ENCODE data around the gene SETD1A. TPM values are rescaled to one million over a fixed set of nuclear protein-coding genes. Genes with fewer than 3 reads are reported as not detected.

The SETD1A gene
- total and polyA plus RNA-seq, 2 of the 8 experiments (the other 6 are each of a cell fraction or from before 2014, with no cell fraction given) = 4.8 to 29.0 TPM

DNA sequence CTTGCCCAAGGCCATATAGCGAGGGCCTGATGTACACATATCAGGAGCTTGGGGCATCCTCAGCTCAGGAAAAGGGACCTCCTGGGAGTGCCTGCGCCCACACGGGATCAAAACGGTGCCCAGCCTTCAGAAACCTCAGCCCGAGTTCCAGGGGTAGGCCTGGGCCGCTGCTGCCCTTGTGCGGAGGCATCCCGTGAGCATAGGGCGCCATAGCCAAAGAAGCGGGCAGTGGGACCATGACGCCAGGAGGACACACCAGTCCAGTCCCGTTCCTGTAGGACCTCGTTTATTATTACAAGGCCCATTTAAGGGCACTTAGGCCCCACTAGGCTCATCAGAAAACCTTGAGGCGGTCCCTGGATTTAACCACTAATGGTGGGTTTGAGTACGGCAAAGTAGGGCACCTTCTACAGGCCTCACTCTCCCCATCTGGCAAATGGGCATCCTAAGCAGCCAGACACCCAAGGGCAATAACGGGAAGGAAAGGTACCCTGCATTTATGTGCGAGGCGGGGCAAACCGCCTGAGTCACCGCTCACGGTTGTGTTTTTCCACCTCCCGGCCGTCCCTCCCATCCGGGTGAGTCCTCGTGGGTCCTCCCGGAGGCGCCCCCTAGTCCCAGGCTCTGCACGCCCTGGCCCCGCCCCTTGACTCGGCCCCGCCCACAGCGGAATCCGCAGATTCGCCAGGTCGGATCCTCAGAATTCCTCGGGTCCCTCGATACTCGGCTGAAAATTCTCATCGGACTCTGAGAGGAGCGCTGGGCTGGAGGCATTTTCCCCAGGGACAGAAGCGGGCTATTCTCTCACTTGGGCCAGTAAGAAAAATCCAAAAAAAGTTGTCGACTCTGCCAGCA lies 726 bp upstream of the SETD1A start:
- peak overlapping the region; percentile 94 for H4K8ac ChIP-seq (ENCODE audit: extremely low read depth, insufficient read depth, low read length)
- CTCF ChIA-PET (ENCODE audit: partially characterized antibody) = interaction anchor here (1.1 to 2.0 kb wide), 2 partner anchors 12 to 22 kb away, joined by 3 to 8 read pairs; no protein-coding TSS in a partner anchor
- H3K4me3 ChIP-seq (ENCODE audit: extremely low read depth in 1 of 4, insufficient read depth in 2 of 4, low read depth in 3 of 4, low read length in 4 of 4) = peak overlapping the region; percentile 60 to 96 (median 90)
- H3K27ac ChIP-seq (ENCODE audit: low read depth, low read length) = peak overlapping the region; percentile 100
- H3K14ac ChIP-seq (ENCODE audit: insufficient read length) = no peak overlapping the region
- H3K4ac ChIP-seq (replicated peaks; ENCODE audit: insufficient read length, low read depth, low read length) = peak overlapping the region; percentile 86
- H3K56ac ChIP-seq (replicated peaks; ENCODE audit: insufficient read length, low read depth, low read length) = peak overlapping the region; percentile 79
- H3K18ac ChIP-seq (ENCODE audit: extremely low read depth, low read length) = peak overlapping the region; percentile 89
- H3K27me3 ChIP-seq (replicated peaks in 1 of 4; ENCODE audit: control insufficient read depth in 3 of 4, extremely low read depth in 1 of 4, insufficient read depth in 3 of 4, low read length in 3 of 4) = no peaks in the 10 kb centered on the region
- no peaks in the 10 kb centered on the region for H3K9me3 ChIP-seq (ENCODE audit: insufficient read depth in 2 of 2, low read depth in 1 of 2, low read length in 1 of 2)
- H4K91ac ChIP-seq (replicated peaks; ENCODE audit: insufficient read length, low read length) = peak overlapping the region; percentile 92
- no peak overlapping the region; the same call in 1 of the 2 replicates for H2AK5ac ChIP-seq (ENCODE audit: low read depth, low read length)
- peak overlapping the region; percentile 76 to 100 (median 94) for H3K9ac ChIP-seq (replicated peaks in 1 of 4; ENCODE audit: extremely low read depth in 1 of 4, low read depth in 3 of 4, low read length in 3 of 4)
- H3K23ac ChIP-seq (ENCODE audit: insufficient read length) = no peak overlapping the region
- POLR2A ChIA-PET (ENCODE audit: partially characterized antibody) = interaction anchor here (0.5 to 2.9 kb wide), 14 partner anchors 8 to 465 kb away, joined by 3 to 25 read pairs (median 4); partner anchors contain the start of genes ORAI3, ZNF646 and ZNF668
- H3K79me2 ChIP-seq (ENCODE audit: control insufficient read depth in 1 of 2, insufficient read depth in 2 of 2, low read length in 2 of 2) = peaks cover 0 to 17% of the 10 kb centered on the region in 2 experiments; a peak in 3 of 4 replicates
- H2AFZ ChIP-seq (ENCODE audit: low read length) = peak overlapping the region; percentile 98
- peaks cover 12 to 18% of the 10 kb centered on the region in 2 experiments for H4K20me1 ChIP-seq (replicated peaks in 1 of 2; ENCODE audit: control insufficient read depth in 1 of 2, insufficient read depth in 2 of 2, low read length in 2 of 2)
- no peaks in the 10 kb centered on the region; the same call in 1 of the 2 replicates for H3K23me2 ChIP-seq (ENCODE audit: low read depth, low read length)
- no peak overlapping the region; the same call in 1 of the 2 replicates for H2BK15ac ChIP-seq (ENCODE audit: low read length)
- H4K5ac ChIP-seq (ENCODE audit: insufficient read length, low read depth, low read length) = peak overlapping the region; percentile 85
- H2BK20ac ChIP-seq (ENCODE audit: low read length) = no peak overlapping the region
- peak overlapping the region; percentile 54 to 73 for H3K4me2 ChIP-seq (ENCODE audit: insufficient read depth in 1 of 2, low read depth in 2 of 2, low read length in 2 of 2)
- peaks cover 20 to 26% (median 25%) of the 10 kb centered on the region in 4 experiments for H3K36me3 ChIP-seq (ENCODE audit: control insufficient read depth in 2 of 4, insufficient read depth in 4 of 4, low read length in 3 of 4)
- WGBS, 2 experiments (ENCODE audit: extremely low coverage in 1 of 2, insufficient coverage in 1 of 2, insufficient read length in 1 of 2, insufficient replicate concordance in 2 of 2, low coverage in 1 of 2, low lambda C conversion rate in 2 of 2, missing lambda C conversion rate in 1 of 2) = 46% methylated on average over 29 of the region's 42 CpGs; no CpG with 5 or more reads in 1 of the 2 experiments
- H3K4me1 ChIP-seq (replicated peaks in 1 of 4; ENCODE audit: control insufficient read depth in 3 of 4, insufficient read depth in 4 of 4, low read length in 3 of 4) = peaks cover 0 to 9% (median 2%) of the 10 kb centered on the region in 4 experiments; a peak in 3 of 7 replicates
- peak in 1 of 2 experiments; percentile 93 for DNase-seq (ENCODE audit: low read depth in 1 of 2, low spot score in 2 of 2)
- FAIRE-seq = no peak
- peak overlapping the region; percentile 71; the same call in 1 of the 2 replicates for H2BK12ac ChIP-seq (ENCODE audit: low read depth, low read length)
- H2BK5ac ChIP-seq (ENCODE audit: low read depth, low read length) = peak overlapping the region; percentile 96
- H3K79me1 ChIP-seq (ENCODE audit: low read depth, low read length) = peaks cover 9% of the 10 kb centered on the region
- H2BK120ac ChIP-seq (replicated peaks; ENCODE audit: low read depth, low read length) = no peak overlapping the region
- peak; percentile 49; the same call in 1 of the 2 replicates for TF ChIP-seq PHF8 (conservative IDR thresholded peaks at IDR 0.05; ENCODE audit: low read depth, low read length)
- TF ChIP-seq TEAD4 (IDR thresholded peaks at IDR 0.05; ENCODE audit: low read depth, low read length) = peak; percentile 42; the same call in 1 of the 2 replicates
- TF ChIP-seq SUZ12 (IDR thresholded peaks at IDR 0.05; ENCODE audit: low read length) = no peak
- TF ChIP-seq, protein P1, sequence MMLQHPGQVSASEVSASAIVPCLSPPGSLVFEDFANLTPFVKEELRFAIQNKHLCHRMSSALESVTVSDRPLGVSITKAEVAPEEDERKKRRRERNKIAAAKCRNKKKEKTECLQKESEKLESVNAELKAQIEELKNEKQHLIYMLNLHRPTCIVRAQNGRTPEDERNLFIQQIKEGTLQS (IDR thresholded peaks at IDR 0.05; ENCODE audit: insufficient read depth, low read depth, low read length) = no peak
- TF ChIP-seq SRF (IDR thresholded peaks at IDR 0.05; ENCODE audit: low read depth, low read length) = no peak
- TF ChIP-seq EGR1 (IDR thresholded peaks at IDR 0.05; ENCODE audit: borderline replicate concordance, low read depth, low read length) = no peak
- TF ChIP-seq CBX8 (IDR thresholded peaks at IDR 0.05; ENCODE audit: borderline replicate concordance, low read depth, low read length) = no peak
- TF ChIP-seq SAP30 (IDR thresholded peaks at IDR 0.05; ENCODE audit: insufficient read depth, insufficient replicate concordance, low read length) = no peak
- no peak for TF ChIP-seq GTF2F1 (IDR thresholded peaks at IDR 0.05; ENCODE audit: borderline replicate concordance, low read depth, low read length)
- TF ChIP-seq CREB1 (IDR thresholded peaks at IDR 0.05) = no peak; the same call in 1 of the 2 replicates

Data from H1 (cell line).